ENCODE data around the gene GABRE.

GRCh38 chrX:151912780-151913179 lies 61.7 kb downstream of the GABRE start, which contains the start of gene MAGEA4:
- no peak for TF ChIP-seq POLR2AphosphoS5 (IDR thresholded peaks at IDR 0.05)
- TF ChIP-seq, protein P1, sequence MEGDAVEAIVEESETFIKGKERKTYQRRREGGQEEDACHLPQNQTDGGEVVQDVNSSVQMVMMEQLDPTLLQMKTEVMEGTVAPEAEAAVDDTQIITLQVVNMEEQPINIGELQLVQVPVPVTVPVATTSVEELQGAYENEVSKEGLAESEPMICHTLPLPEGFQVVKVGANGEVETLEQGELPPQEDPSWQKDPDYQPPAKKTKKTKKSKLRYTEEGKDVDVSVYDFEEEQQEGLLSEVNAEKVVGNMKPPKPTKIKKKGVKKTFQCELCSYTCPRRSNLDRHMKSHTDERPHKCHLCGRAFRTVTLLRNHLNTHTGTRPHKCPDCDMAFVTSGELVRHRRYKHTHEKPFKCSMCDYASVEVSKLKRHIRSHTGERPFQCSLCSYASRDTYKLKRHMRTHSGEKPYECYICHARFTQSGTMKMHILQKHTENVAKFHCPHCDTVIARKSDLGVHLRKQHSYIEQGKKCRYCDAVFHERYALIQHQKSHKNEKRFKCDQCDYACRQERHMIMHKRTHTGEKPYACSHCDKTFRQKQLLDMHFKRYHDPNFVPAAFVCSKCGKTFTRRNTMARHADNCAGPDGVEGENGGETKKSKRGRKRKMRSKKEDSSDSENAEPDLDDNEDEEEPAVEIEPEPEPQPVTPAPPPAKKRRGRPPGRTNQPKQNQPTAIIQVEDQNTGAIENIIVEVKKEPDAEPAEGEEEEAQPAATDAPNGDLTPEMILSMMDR (IDR thresholded peaks at IDR 0.05) = no peak
- TF ChIP-seq EP300 (IDR thresholded peaks at IDR 0.05) = no peak
- TF ChIP-seq POLR2A (IDR thresholded peaks at IDR 0.05; ENCODE audit: low read depth) = no peak
